ENCODE data around the gene CALN1.

DNA sequence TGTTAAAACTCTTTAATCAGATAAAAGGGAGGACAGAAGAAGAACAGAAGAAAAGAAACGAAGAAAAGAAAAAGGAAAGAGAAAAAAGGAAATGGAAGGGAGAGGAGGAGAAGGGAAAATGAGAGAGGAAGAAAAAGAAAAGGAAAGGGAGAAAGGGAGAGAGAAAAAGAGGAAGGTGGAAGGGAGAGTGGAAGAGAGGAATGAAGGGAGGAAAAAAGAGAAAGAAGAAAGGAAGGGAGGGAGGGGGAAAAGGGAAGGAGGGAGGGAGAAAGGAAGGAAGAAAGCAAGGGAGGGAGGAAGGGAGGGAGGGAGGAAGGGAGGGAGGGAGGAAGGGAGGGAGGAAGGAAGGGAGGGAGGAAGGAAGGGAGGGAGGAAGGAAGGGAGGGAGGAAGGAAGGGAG is 305.7 kb downstream of the CALN1 start:
- TF ChIP-seq POLR2AphosphoS5 (IDR thresholded peaks at IDR 0.05; ENCODE audit: low read depth, low read length) (no peak), TAF1 (IDR thresholded peaks at IDR 0.05; ENCODE audit: borderline replicate concordance, insufficient read depth, low read length) (no peak), SIN3A (IDR thresholded peaks at IDR 0.05; ENCODE audit: borderline replicate concordance, insufficient read depth, low read length) (no peak)
- TF ChIP-seq, protein P1, sequence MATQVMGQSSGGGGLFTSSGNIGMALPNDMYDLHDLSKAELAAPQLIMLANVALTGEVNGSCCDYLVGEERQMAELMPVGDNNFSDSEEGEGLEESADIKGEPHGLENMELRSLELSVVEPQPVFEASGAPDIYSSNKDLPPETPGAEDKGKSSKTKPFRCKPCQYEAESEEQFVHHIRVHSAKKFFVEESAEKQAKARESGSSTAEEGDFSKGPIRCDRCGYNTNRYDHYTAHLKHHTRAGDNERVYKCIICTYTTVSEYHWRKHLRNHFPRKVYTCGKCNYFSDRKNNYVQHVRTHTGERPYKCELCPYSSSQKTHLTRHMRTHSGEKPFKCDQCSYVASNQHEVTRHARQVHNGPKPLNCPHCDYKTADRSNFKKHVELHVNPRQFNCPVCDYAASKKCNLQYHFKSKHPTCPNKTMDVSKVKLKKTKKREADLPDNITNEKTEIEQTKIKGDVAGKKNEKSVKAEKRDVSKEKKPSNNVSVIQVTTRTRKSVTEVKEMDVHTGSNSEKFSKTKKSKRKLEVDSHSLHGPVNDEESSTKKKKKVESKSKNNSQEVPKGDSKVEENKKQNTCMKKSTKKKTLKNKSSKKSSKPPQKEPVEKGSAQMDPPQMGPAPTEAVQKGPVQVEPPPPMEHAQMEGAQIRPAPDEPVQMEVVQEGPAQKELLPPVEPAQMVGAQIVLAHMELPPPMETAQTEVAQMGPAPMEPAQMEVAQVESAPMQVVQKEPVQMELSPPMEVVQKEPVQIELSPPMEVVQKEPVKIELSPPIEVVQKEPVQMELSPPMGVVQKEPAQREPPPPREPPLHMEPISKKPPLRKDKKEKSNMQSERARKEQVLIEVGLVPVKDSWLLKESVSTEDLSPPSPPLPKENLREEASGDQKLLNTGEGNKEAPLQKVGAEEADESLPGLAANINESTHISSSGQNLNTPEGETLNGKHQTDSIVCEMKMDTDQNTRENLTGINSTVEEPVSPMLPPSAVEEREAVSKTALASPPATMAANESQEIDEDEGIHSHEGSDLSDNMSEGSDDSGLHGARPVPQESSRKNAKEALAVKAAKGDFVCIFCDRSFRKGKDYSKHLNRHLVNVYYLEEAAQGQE (IDR thresholded peaks at IDR 0.05; ENCODE audit: insufficient read depth in 1 of 2, low read depth in 2 of 2, low read length in 2 of 2), result no peak
